UCSD-AML1 (cell line): Measurements from ENCODE around the gene THRAP3.

ENCODE experiments used
- DNase-seq: peaks from one replicate; lab custom pipeline; 2025; ENCODE audit not compliant: unreplicated experiment; lab: John Stamatoyannopoulos, UW

Gene THRAP3

GRCh38 chr1:36287595-36287994 is 63.4 kb downstream of the THRAP3 start:
- DNase-seq = no peak

- DNase-seq = no peak
Measured at GRCh38 chr1:36295390-36295789, 71.1 kb downstream of the THRAP3 start.

GRCh38 chr1:36297062-36297461 is 72.8 kb downstream of the THRAP3 start:
- no peak for DNase-seq

GRCh38 chr1:36298640-36299039 is 74.4 kb downstream of the THRAP3 start:
- DNase-seq = no peak

- DNase-seq = no peak
Measured at GRCh38 chr1:36300526-36300925, 76.3 kb downstream of the THRAP3 start.

GRCh38 chr1:36301220-36301619 is 77.0 kb downstream of the THRAP3 start:
- no peak for DNase-seq

GRCh38 chr1:36303244-36303643 is 79.0 kb downstream of the THRAP3 start:
- no peak for DNase-seq

GRCh38 chr1:36303650-36304360 is 79.6 kb downstream of the THRAP3 start:
- no peak for DNase-seq

GRCh38 chr1:36304521-36304920 is 80.3 kb downstream of the THRAP3 start:
- peak; percentile 30 for DNase-seq

- no peak for DNase-seq
Measured at GRCh38 chr1:36304970-36305914, 81.0 kb downstream of the THRAP3 start.

GRCh38 chr1:36305915-36306209 is 81.6 kb downstream of the THRAP3 start:
- DNase-seq = no peak

- no peak for DNase-seq
Measured at GRCh38 chr1:36306210-36306901, 82.1 kb downstream of the THRAP3 start, which contains the start of gene SH3D21. SH3D21 (plus strand) TSS chr1:36306368; CDS start chr1:36306421, 53 bp downstream.

- DNase-seq = no peak
Measured at GRCh38 chr1:36306902-36307456, 82.7 kb downstream of the THRAP3 start.

- DNase-seq = no peak
Measured at GRCh38 chr1:36307601-36308330, 83.5 kb downstream of the THRAP3 start.

- no peak for DNase-seq
Measured at GRCh38 chr1:36309397-36309796, 85.2 kb downstream of the THRAP3 start.

GRCh38 chr1:36320291-36320761 is 96.1 kb downstream of the THRAP3 start:
- DNase-seq = no peak

- no peak for DNase-seq
Measured at GRCh38 chr1:36320767-36321118, 96.5 kb downstream of the THRAP3 start.

GRCh38 chr1:36321119-36321951 is 97.1 kb downstream of the THRAP3 start:
- DNase-seq = no peak

- no peak for DNase-seq
Measured at GRCh38 chr1:36322041-36322785, 98.0 kb downstream of the THRAP3 start.
